PC-3 (cell line): ENCODE results near the gene FGGY. TPM values are rescaled to one million over a fixed set of nuclear protein-coding genes. Genes with fewer than 3 reads are reported as not detected.
"Not testable (repeated sequence)": the region's sequence is repeated elsewhere in the genome, so short reads cannot be mapped to it uniquely, and the experiment has no call there.

Experiments
- ATAC-seq: fragments of 200-7000 bp; cut with Tn5 transposase; 2 replicates; pipeline ENCODE4 v1.9.1; 2020; ENCODE audit warnings: mild to moderate bottlenecking, moderate library complexity
- BruUV-seq: library from RNA; stranded (reverse); fragments of 400-500 nt; replicated peaks from 2 replicates; lab custom pipeline; 2021; lab: Mats Ljungman, UMichigan
- CTCF ChIA-PET: fragments of 300-600 bp; sonication (Branson Sonifier 250); formaldehyde crosslinking; loops from one replicate; lab custom pipeline; 2022; ENCODE audit warnings: antibody characterized with exemption; lab: Charles Lee
- POLR2A ChIA-PET: fragments of 300-600 bp; sonication (Branson Sonifier 250); formaldehyde crosslinking; loops from one replicate; lab custom pipeline; 2022; ENCODE audit warnings: antibody characterized with exemption; ENCODE audit not compliant: unreplicated experiment; lab: Charles Lee
- DNase-seq: peaks from one replicate; pipeline ENCODE4 v3.0.0-alpha.2; 2015
- H2AFZ ChIP-seq: fragments of 300-600 bp; sonication (generic); 2 replicates; pipeline ENCODE4 v1.6.0; 2016; ENCODE audit warnings: antibody characterized with exemption, low read length
- H3F3A ChIP-seq: fragments of 300-600 bp; sonication (generic); one replicate; pipeline ENCODE4 v1.6.0; 2017; ENCODE audit warnings: antibody characterized with exemption, low read length, control low read depth, mild to moderate bottlenecking; ENCODE audit not compliant: unreplicated experiment
- H3K27ac ChIP-seq: fragments of 300-600 bp; sonication (generic); 2 replicates; pipeline ENCODE4 v1.5.1; 2016; ENCODE audit warnings: mild to moderate bottlenecking, low read length
- H3K27me3 ChIP-seq: fragments of 300-600 bp; sonication (generic); 2 replicates; pipeline ENCODE4 v1.6.1; 2016; ENCODE audit warnings: low read length, mixed read lengths
- H3K36me3 ChIP-seq: fragments of 300-600 bp; sonication (generic); 2 replicates; pipeline ENCODE4 v1.6.1; 2016; ENCODE audit warnings: low read depth, mixed run types, low read length, mixed read lengths
- H3K4me1 ChIP-seq: fragments of 300-600 bp; sonication (generic); 2 replicates; pipeline ENCODE4 v1.5.1; 2016; ENCODE audit warnings: low read length; ENCODE audit not compliant: insufficient read depth
- H3K4me2 ChIP-seq: fragments of 300-600 bp; sonication (generic); 2 replicates; pipeline ENCODE4 v1.6.0; 2016; ENCODE audit warnings: low read length
- H3K4me3 ChIP-seq: fragments of 300-600 bp; sonication (generic); 2 replicates; pipeline ENCODE4 v1.5.1; 2016; ENCODE audit warnings: mild to moderate bottlenecking, low read length, mixed read lengths
- H3K79me2 ChIP-seq: fragments of 300-600 bp; sonication (generic); 2 replicates; pipeline ENCODE4 v1.6.1; 2017; ENCODE audit warnings: low read length, mixed read lengths
- H3K9ac ChIP-seq: fragments of 300-600 bp; sonication (generic); 2 replicates; pipeline ENCODE4 v1.6.0; 2016; ENCODE audit warnings: mild to moderate bottlenecking, low read length
- H3K9me2 ChIP-seq: fragments of 300-600 bp; sonication (generic); replicated peaks from 2 replicates; pipeline ENCODE4 v1.6.1; 2016; ENCODE audit warnings: mixed run types, low read length, mixed read lengths
- H3K9me3 ChIP-seq: fragments of 300-600 bp; sonication (generic); 2 replicates; pipeline ENCODE4 v1.6.1; 2016; ENCODE audit warnings: low read length, mixed read lengths
- H4K20me1 ChIP-seq: fragments of 300-600 bp; sonication (generic); 2 replicates; pipeline ENCODE4 v1.6.1; 2016; ENCODE audit warnings: low read length, mixed read lengths
- CTCF ChIP-seq: fragments of 300-600 bp; sonication (generic); conservative IDR thresholded peaks from 2 replicates; pipeline ENCODE4 v1.5.1; 2017; ENCODE audit warnings: antibody characterized with exemption, low read depth, mild to moderate bottlenecking, low read length
- EZH2 ChIP-seq: fragments of 300-600 bp; sonication (generic); IDR thresholded peaks from one replicate; pipeline ENCODE4 v1.6.1; 2017; ENCODE audit warnings: antibody characterized with exemption, mild to moderate bottlenecking, low read length; ENCODE audit not compliant: unreplicated experiment
- EZH2phosphoT487 ChIP-seq: fragments of 300-600 bp; sonication (generic); IDR thresholded peaks from 2 replicates; pipeline ENCODE4 v1.6.1; 2018; ENCODE audit warnings: mild to moderate bottlenecking, antibody characterized with exemption, low read length, borderline replicate concordance
- intact Hi-C: fragments of 100-400 bp; cut with micrococcal nuclease; formaldehyde crosslinking; loops from 2 replicates; pipeline ENCODE4 v1.9.0; 2023
- total RNA-seq: library from RNA; depleted of rRNA; stranded (reverse); fragments of >200 nt; gene quantifications from 2 replicates; pipeline ENCODE4 v1.2.3, GENCODE V29; 2014

FGGY gene
- total RNA-seq, 1 experiment from 2014 or later, result 7.4 TPM

DNA sequence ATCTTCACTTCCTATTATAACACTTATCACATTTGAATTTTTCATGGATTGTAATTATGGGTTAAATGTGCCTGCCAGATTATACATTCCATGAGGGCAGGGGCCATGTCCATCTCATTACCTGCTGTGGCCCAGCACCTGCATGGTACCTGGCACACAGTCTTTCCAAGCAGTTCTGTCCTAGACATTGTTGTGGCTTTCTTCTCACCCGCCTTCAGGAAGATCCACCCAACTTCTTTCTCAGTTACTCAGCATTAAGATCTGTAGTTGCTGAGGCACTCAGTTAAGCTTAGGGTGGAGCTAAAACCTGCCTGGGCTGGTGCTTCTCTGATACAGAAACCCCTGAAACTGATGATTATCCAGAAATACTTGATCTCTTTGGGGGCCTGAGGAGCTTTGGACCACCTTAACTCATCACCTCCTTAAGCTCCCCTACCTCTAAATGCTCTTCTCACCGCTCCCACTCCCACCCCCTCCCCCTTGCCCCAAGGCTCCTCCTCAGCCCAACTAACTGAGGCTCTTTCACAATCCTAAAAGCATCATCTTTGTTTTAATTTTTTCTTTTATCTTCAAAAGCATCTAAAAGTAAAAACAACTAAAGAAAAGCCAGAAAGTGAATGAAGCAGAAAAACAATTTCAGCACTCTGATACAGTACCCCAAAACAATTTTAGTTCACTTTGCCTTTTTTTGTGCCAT is 190.6 kb downstream of the FGGY start:
- DNase-seq (peak; percentile 40), ATAC-seq (peak; percentile 42)
- Histone ChIP-seq H3K4me1 (peaks cover 41% of the 10 kb centered on the region), H3F3A (no peaks in the 10 kb centered on the region), H4K20me1 (no peaks in the 10 kb centered on the region), H3K36me3 (no peaks in the 10 kb centered on the region), H3K9me2 (no peaks in the 10 kb centered on the region), H3K9ac (no peak overlapping the region), H3K9me3 (no peaks in the 10 kb centered on the region), H3K27ac (no peak overlapping the region), H2AFZ (no peak overlapping the region), H3K4me2 (no peak overlapping the region), H3K79me2 (no peaks in the 10 kb centered on the region), H3K4me3 (no peak overlapping the region), H3K27me3 (no peaks in the 10 kb centered on the region)
- no TSS peak for BruUV-seq
- ChIA-PET POLR2A (no interaction called here), CTCF (no interaction called here)
- TF ChIP-seq CTCF (no peak), EZH2phosphoT487 (no peak), EZH2 (no peak)
- intact Hi-C loops, result no loop called here

DNA sequence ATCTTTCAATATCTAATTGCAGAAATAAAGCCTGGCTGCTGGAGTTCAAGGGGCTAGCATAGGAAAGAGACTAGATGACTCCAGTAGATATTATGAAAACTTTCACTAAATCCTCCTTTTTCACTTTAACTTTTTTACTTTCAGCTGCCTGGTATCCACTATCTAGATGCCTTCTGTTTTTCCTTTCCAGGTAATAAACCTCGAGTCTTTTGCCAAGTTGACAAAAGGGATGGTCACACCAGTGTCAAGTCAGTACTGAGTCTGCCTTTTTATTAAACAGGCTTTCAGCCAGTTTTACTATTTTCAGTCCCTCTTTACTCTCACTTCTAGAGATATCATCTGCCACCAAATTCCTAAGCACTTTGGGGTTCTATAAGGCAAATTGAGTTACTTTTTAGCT is 195.6 kb downstream of the FGGY start:
- intact Hi-C loops, result no loop called here
- H3F3A ChIP-seq, result no peaks in the 10 kb centered on the region
- H3K9me3 ChIP-seq, result no peaks in the 10 kb centered on the region
- H3K79me2 ChIP-seq, result no peaks in the 10 kb centered on the region
- no peak overlapping the region for H3K4me2 ChIP-seq
- TF ChIP-seq CTCF, result no peak
- no peak for TF ChIP-seq EZH2phosphoT487
- no peak for TF ChIP-seq EZH2
- no peak overlapping the region for H3K27ac ChIP-seq
- no peaks in the 10 kb centered on the region for H3K27me3 ChIP-seq
- H2AFZ ChIP-seq, result no peak overlapping the region
- ChIA-PET POLR2A (interaction anchor here (0.6 kb wide), 1 partner anchor 103 kb away, joined by 3 read pairs; no protein-coding TSS in a partner anchor), CTCF (no interaction called here)
- ATAC-seq, result 0 out of 2 replicates have a peak, but pooled peaks have one; percentile 11
- no peak overlapping the region for H3K9ac ChIP-seq
- H3K4me1 ChIP-seq, result 0 out of 2 replicates have a peak, but pooled peaks cover 3% of the 10 kb centered on the region
- no TSS peak for BruUV-seq
- no peak for DNase-seq
- no peak overlapping the region for H3K4me3 ChIP-seq
- no peaks in the 10 kb centered on the region for H4K20me1 ChIP-seq
- no peaks in the 10 kb centered on the region for H3K9me2 ChIP-seq
- H3K36me3 ChIP-seq, result no peaks in the 10 kb centered on the region

DNA sequence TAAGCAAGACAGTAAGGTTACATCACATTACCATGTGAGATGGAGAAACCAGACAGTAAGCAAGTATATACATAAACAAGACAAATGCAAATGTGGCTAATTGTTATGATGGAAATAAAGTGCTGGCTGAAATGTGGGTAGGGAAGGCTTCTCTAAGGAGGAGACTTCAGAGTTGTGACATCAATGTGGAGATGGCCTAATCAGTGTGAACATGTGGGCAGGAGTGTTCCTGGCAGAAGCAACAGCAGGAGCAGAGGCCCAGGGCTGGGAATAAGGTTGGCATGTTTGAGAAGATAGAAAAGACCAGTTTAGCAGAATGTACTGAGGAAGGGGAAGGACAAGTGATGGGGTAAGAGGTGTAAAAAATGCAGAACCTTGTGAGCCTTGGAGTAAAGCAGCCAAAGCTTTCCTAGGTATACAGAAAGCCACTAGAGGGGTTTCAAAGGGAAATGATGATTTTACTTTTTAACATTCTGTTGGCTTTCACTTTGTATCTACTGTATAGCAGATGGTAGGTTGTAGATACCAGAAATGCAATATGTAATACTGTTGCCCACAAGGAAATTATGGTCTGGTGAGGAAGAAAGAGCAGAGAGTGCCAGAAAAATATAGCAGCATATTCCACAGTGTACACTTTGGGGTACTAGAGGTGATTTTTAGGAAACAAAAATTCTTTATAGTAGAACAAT is 197.4 kb downstream of the FGGY start:
- no peaks in the 10 kb centered on the region for H4K20me1 ChIP-seq
- H3K27me3 ChIP-seq, result no peaks in the 10 kb centered on the region
- H3K9ac ChIP-seq, result no peak overlapping the region
- H3F3A ChIP-seq, result no peaks in the 10 kb centered on the region
- no TSS peak for BruUV-seq
- no peaks in the 10 kb centered on the region for H3K36me3 ChIP-seq
- H3K27ac ChIP-seq, result no peak overlapping the region
- TF ChIP-seq EZH2 (no peak), EZH2phosphoT487 (no peak), CTCF (no peak)
- H3K4me1 ChIP-seq, result peaks cover 8% of the 10 kb centered on the region
- no peak overlapping the region for H3K4me2 ChIP-seq
- no peak overlapping the region for H2AFZ ChIP-seq
- CTCF ChIA-PET, result no interaction called here
- POLR2A ChIA-PET, result no interaction called here
- ATAC-seq (no peak), DNase-seq (no peak)
- intact Hi-C loops, result no loop called here
- no peak overlapping the region for H3K4me3 ChIP-seq
- no peaks in the 10 kb centered on the region for H3K79me2 ChIP-seq
- no peaks in the 10 kb centered on the region for H3K9me3 ChIP-seq
- H3K9me2 ChIP-seq, result no peaks in the 10 kb centered on the region

- H3K27ac ChIP-seq, H3K36me3 ChIP-seq, POLR2A ChIA-PET, H4K20me1 ChIP-seq, H3K27me3 ChIP-seq, ATAC-seq, H3F3A ChIP-seq, intact Hi-C loops, H3K9ac ChIP-seq, H2AFZ ChIP-seq, H3K79me2 ChIP-seq, H3K9me2 ChIP-seq, H3K4me2 ChIP-seq, H3K4me3 ChIP-seq, BruUV-seq, CTCF ChIA-PET, H3K9me3 ChIP-seq, DNase-seq: not testable (repeated sequence)
- H3K4me1 ChIP-seq, result peaks cover 22% of the 10 kb centered on the region
Observed at GRCh38 chr1:59496156-59496555, 199.3 kb downstream of the FGGY start.
